SK-N-SH (cell line): ENCODE data around the gene GASK1A. TPM values are rescaled to one million over a fixed set of nuclear protein-coding genes. Genes with fewer than 3 reads are reported as not detected.

Experiments
- CTCF ChIA-PET: fragments of 300-600, 350-600 bp; formaldehyde crosslinking; extraction: SDS; loops from one replicate; lab custom pipeline; 2021; lab: Yijun Ruan, JAX
- POLR2A ChIA-PET: fragments of 350-600 bp; sonication (Branson Sonifier 250); formaldehyde crosslinking; extraction: SDS; loops from one replicate; lab custom pipeline; 2020; ENCODE audit warnings: antibody characterized with exemption, inconsistent platforms; lab: Yijun Ruan, JAX
- DNase-seq: peaks from one replicate; pipeline ENCODE4 v3.0.0; 2012
- H2AFZ ChIP-seq: fragments of 200-600 bp; sonication (generic); 2 replicates; pipeline ENCODE4 v1.8.1; 2016; ENCODE audit warnings: antibody characterized with exemption, mild to moderate bottlenecking, low read depth
- H3F3A ChIP-seq: fragments of 200-600 bp; sonication (generic); replicated peaks from 2 replicates; pipeline ENCODE3; 2016; ENCODE audit warnings: antibody characterized with exemption, mild to moderate bottlenecking; ENCODE audit not compliant: insufficient read depth
- H3K27ac ChIP-seq, 2 experiments: fragments of 200-500 bp in 1 of 2; fragments of 200-600 bp in 1 of 2; sonication (Bioruptor generic) in 1 of 2; sonication (generic), shearing (Covaris generic) in 1 of 2; 2 replicates each; pipeline versions ENCODE4 v1.5.1 to v1.6.1; 2014 to 2016; ENCODE audit warnings: low read depth in 2 of 2, inconsistent platforms in 1 of 2, low read length in 1 of 2, mild to moderate bottlenecking in 1 of 2, mixed read lengths in 1 of 2
- H3K27me3 ChIP-seq: fragments of 200-600 bp; sonication (generic), shearing (Covaris generic); 2 replicates; pipeline ENCODE4 v1.6.1; 2016; ENCODE audit warnings: mixed run types; ENCODE audit not compliant: insufficient read depth
- H3K36me3 ChIP-seq, 2 experiments: fragments of 200-500 bp in 1 of 2; fragments of 200-600 bp in 1 of 2; sonication (Bioruptor generic) in 1 of 2; sonication (generic) in 1 of 2; replicated peaks in 1 of 2; 2 replicates each; pipeline versions ENCODE3 to v1.5.1; 2014 to 2016; ENCODE audit warnings: low read length in 1 of 2, mild to moderate bottlenecking in 1 of 2; ENCODE audit not compliant: insufficient read depth in 2 of 2, control insufficient read depth in 1 of 2
- H3K4me1 ChIP-seq, 2 experiments: fragments of 200-500 bp in 1 of 2; fragments of 200-600 bp in 1 of 2; sonication (Bioruptor generic) in 1 of 2; sonication (generic), shearing (Covaris generic) in 1 of 2; 2 replicates each; pipeline versions ENCODE4 v1.5.1 to v1.6.1; 2014 to 2016; ENCODE audit warnings: low read depth in 1 of 2, low read length in 1 of 2, mixed run types in 1 of 2; ENCODE audit not compliant: insufficient read depth in 2 of 2, control insufficient read depth in 1 of 2
- H3K4me2 ChIP-seq: fragments of 200-600 bp; sonication (generic), shearing (Covaris generic); 2 replicates; pipeline ENCODE4 v1.6.1; 2017; ENCODE audit warnings: mixed run types
- H3K4me3 ChIP-seq, 2 experiments: fragments of 200-500 bp in 1 of 2; fragments of 200-600 bp in 1 of 2; sonication (Bioruptor generic) in 1 of 2; sonication (generic), shearing (Covaris generic) in 1 of 2; 2 replicates each; pipeline versions ENCODE4 v1.5.1 to v1.8.1; 2014 to 2016; ENCODE audit warnings: low read depth in 2 of 2, inconsistent platforms in 1 of 2, low read length in 1 of 2, mild to moderate bottlenecking in 1 of 2, mixed read lengths in 1 of 2, moderate library complexity in 1 of 2
- H3K79me2 ChIP-seq: fragments of 200-600 bp; sonication (generic); 2 replicates; pipeline ENCODE4 v1.8.1; 2017; ENCODE audit warnings: mild to moderate bottlenecking; ENCODE audit not compliant: insufficient read depth
- H3K9ac ChIP-seq: fragments of 200-600 bp; sonication (generic); 2 replicates; pipeline ENCODE4 v1.6.1; 2017; ENCODE audit warnings: mixed run types
- H3K9me2 ChIP-seq: fragments of 200-600 bp; sonication (generic); 2 replicates; pipeline ENCODE4 v1.6.1; 2017; ENCODE audit warnings: mixed run types
- H3K9me3 ChIP-seq: fragments of 200-600 bp; sonication (generic); 2 replicates; pipeline ENCODE4 v1.6.1; 2017; ENCODE audit warnings: mixed run types, mild to moderate bottlenecking, moderate library complexity
- H4K20me1 ChIP-seq: fragments of 200-600 bp; sonication (generic); 2 replicates; pipeline ENCODE4 v1.6.1; 2017; ENCODE audit warnings: mild to moderate bottlenecking, mixed run types; ENCODE audit not compliant: insufficient read depth
- ELF1 ChIP-seq: IDR thresholded peaks from 2 replicates; pipeline ENCODE4 v1.4.0; 2012
- EZH2phosphoT487 ChIP-seq: fragments of 200-600 bp; sonication (generic); IDR thresholded peaks from 2 replicates; pipeline ENCODE4 v1.6.1; 2017; ENCODE audit warnings: low read depth, mixed run types, mild to moderate bottlenecking, antibody characterized with exemption, moderate library complexity, borderline replicate concordance
- FOXM1 ChIP-seq: IDR thresholded peaks from 2 replicates; pipeline ENCODE4 v1.4.0; 2012; ENCODE audit warnings: low read depth, mild to moderate bottlenecking
- GATA2 ChIP-seq: sonication (generic); formaldehyde crosslinking; IDR thresholded peaks from 2 replicates; pipeline ENCODE4 v1.5.0; 2020; ENCODE audit warnings: mild to moderate bottlenecking, missing genetic modification reagents
- IRF3 ChIP-seq: fragments of 150-350 bp; IDR thresholded peaks from 2 replicates; pipeline ENCODE4 v1.6.1; 2016; ENCODE audit warnings: mild to moderate bottlenecking, low read depth, low read length
- MEF2A ChIP-seq: IDR thresholded peaks from 2 replicates; pipeline ENCODE4 v1.4.0; 2012; ENCODE audit warnings: low read depth, borderline replicate concordance
- MXI1 ChIP-seq: IDR thresholded peaks from 2 replicates; pipeline ENCODE4 v1.6.1; 2012; ENCODE audit warnings: mild to moderate bottlenecking, low read depth, low read length, improper control_type of control experiment
- NFIC ChIP-seq: IDR thresholded peaks from 2 replicates; pipeline ENCODE4 v1.4.0; 2012; ENCODE audit warnings: borderline replicate concordance
- PBX3 ChIP-seq: IDR thresholded peaks from 2 replicates; pipeline ENCODE4; 2012
- POLR2AphosphoS5 ChIP-seq: IDR thresholded peaks from 2 replicates; pipeline ENCODE4 v1.6.1; 2012; ENCODE audit warnings: low read depth, low read length
- RAD21 ChIP-seq: IDR thresholded peaks from 2 replicates; pipeline ENCODE4 v1.6.1; 2012; ENCODE audit warnings: mild to moderate bottlenecking, low read length
- REST ChIP-seq: IDR thresholded peaks from 2 replicates; pipeline ENCODE4 v1.6.1; 2012; ENCODE audit warnings: mild to moderate bottlenecking, low read depth, low read length, moderate library complexity
- RXRA ChIP-seq: IDR thresholded peaks from 2 replicates; pipeline ENCODE4 v1.4.0; 2012; ENCODE audit warnings: low read depth, mild to moderate bottlenecking, borderline replicate concordance
- SIN3A ChIP-seq: IDR thresholded peaks from 2 replicates; pipeline ENCODE4 v1.6.1; 2012; ENCODE audit warnings: low read depth, mild to moderate bottlenecking, low read length, moderate library complexity, borderline replicate concordance
- USF2 ChIP-seq: fragments of 150-350 bp; IDR thresholded peaks from 2 replicates; pipeline ENCODE4 v1.6.1; 2017; ENCODE audit warnings: antibody characterized with exemption, low read length, low read depth, borderline replicate concordance
- YY1 ChIP-seq: IDR thresholded peaks from 2 replicates; pipeline ENCODE4 v1.4.0; 2012; ENCODE audit warnings: low read depth, mild to moderate bottlenecking
- WGBS: methylation state at CpG from one replicate; pipeline ENCODE4 v1.1.6; 2017; ENCODE audit warnings: low lambda C conversion rate; 5-methylcytosine and 5-hydroxymethylcytosine counted together
- polyA plus RNA-seq, 3 experiments: library from polyadenylated mRNA; depleted of rRNA; stranded (reverse); fragments of >200 nt; gene quantifications; 2 replicates each; pipeline ENCODE4 v1.2.3, GENCODE V29; 2012
- TF ChIP-seq, protein P1 (sequence below): IDR thresholded peaks from 2 replicates; pipeline ENCODE4 v1.4.0; 2012; ENCODE audit warnings: low read depth
- TF ChIP-seq, protein P2 (sequence below): fragments of 200-600 bp; sonication (generic); IDR thresholded peaks from 2 replicates; pipeline ENCODE4 v1.6.1; 2017; ENCODE audit warnings: antibody characterized with exemption, mild to moderate bottlenecking, moderate library complexity

GASK1A gene
- polyA plus RNA-seq, 1 of the 3 experiments (the other 2 are of a cell fraction), result not detected

DNA sequence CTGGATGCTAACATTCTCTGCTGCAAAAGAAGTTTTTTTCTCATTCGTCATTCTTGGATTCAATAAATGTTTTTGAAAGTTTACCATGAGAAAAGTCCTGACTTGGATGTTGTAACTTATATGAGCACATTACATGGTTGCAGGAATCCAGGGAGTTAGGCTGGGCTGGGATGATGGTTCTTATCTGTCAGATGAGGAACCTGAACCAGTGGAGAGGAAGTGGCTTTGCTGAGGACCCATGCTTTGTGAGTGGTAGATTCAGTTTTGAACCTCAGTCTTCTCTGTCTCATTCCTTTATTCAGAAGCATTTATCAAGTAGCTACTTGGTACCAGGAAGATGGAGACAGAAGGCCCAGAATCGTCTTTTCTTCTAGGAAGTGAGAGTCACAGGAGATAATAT is 3.7 kb upstream of the GASK1A start:
- Histone ChIP-seq H3K9ac (no peak overlapping the region), H3K36me3 (no peaks in the 10 kb centered on the region), H4K20me1 (no peaks in the 10 kb centered on the region), H3K4me2 (no peak overlapping the region), H3K4me3 (no peak overlapping the region), H3F3A (no peaks in the 10 kb centered on the region), H3K4me1 (peaks cover 0 to 4% of the 10 kb centered on the region in 2 experiments; a peak in 1 of 4 replicates), H3K9me2 (no peaks in the 10 kb centered on the region), H3K27me3 (peaks cover 16% of the 10 kb centered on the region; the same call in 1 of the 2 replicates), H2AFZ (no peak overlapping the region), H3K9me3 (no peaks in the 10 kb centered on the region), H3K79me2 (no peaks in the 10 kb centered on the region), H3K27ac (no peak overlapping the region)
- DNase-seq, result no peak
- CTCF ChIA-PET, result interaction anchor here (1.2 kb wide), 1 partner anchor 14 kb away, joined by 3 read pairs; no protein-coding TSS in a partner anchor
- no peak for TF ChIP-seq POLR2AphosphoS5
- TF ChIP-seq MXI1, result no peak
- TF ChIP-seq ELF1, result no peak
- TF ChIP-seq USF2, result no peak
- TF ChIP-seq YY1, result no peak
- TF ChIP-seq, protein P1, sequence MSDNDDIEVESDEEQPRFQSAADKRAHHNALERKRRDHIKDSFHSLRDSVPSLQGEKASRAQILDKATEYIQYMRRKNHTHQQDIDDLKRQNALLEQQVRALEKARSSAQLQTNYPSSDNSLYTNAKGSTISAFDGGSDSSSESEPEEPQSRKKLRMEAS, result no peak
- TF ChIP-seq GATA2 (CRISPR knock-in tag), result no peak
- no peak for TF ChIP-seq REST
- no peak for TF ChIP-seq RXRA
- TF ChIP-seq NFIC, result no peak
- TF ChIP-seq PBX3, result no peak
- TF ChIP-seq RAD21, result no peak
- no peak for TF ChIP-seq SIN3A
- TF ChIP-seq IRF3, result no peak
- no peak for TF ChIP-seq MEF2A
- TF ChIP-seq, protein P2, sequence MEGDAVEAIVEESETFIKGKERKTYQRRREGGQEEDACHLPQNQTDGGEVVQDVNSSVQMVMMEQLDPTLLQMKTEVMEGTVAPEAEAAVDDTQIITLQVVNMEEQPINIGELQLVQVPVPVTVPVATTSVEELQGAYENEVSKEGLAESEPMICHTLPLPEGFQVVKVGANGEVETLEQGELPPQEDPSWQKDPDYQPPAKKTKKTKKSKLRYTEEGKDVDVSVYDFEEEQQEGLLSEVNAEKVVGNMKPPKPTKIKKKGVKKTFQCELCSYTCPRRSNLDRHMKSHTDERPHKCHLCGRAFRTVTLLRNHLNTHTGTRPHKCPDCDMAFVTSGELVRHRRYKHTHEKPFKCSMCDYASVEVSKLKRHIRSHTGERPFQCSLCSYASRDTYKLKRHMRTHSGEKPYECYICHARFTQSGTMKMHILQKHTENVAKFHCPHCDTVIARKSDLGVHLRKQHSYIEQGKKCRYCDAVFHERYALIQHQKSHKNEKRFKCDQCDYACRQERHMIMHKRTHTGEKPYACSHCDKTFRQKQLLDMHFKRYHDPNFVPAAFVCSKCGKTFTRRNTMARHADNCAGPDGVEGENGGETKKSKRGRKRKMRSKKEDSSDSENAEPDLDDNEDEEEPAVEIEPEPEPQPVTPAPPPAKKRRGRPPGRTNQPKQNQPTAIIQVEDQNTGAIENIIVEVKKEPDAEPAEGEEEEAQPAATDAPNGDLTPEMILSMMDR, result no peak
- TF ChIP-seq EZH2phosphoT487, result no peak
- no peak for TF ChIP-seq FOXM1
- 4% methylated on average over 2 of the region's 2 CpGs for WGBS
- POLR2A ChIA-PET, result no interaction called here
